Endothelial cell of umbilical vein (primary cell): ENCODE data around the gene EAF1. TPM values are rescaled to one million over a fixed set of nuclear protein-coding genes. Genes with fewer than 3 reads are reported as not detected.

Experiments
- BruUV-seq: library from RNA; stranded (reverse); fragments of 400-500 nt; replicated peaks from 2 replicates; lab custom pipeline; 2021; lab: Mats Ljungman, UMichigan
- CTCF ChIA-PET: fragments of 300-600, 350-600 bp; sonication (Branson Sonifier 250); formaldehyde crosslinking; loops from one replicate; lab custom pipeline; 2021; ENCODE audit warnings: antibody characterized with exemption, inconsistent platforms; lab: Charles Lee
- POLR2A ChIA-PET: fragments of 300-600, 350-600 bp; sonication (Branson Sonifier 250); formaldehyde crosslinking; loops from one replicate; lab custom pipeline; 2021; ENCODE audit warnings: antibody characterized with exemption, inconsistent platforms; lab: Charles Lee
- DNase-seq: peaks from one replicate; pipeline ENCODE4 v3.0.0-alpha.2; 2011; ENCODE audit warnings: low read depth, low spot score
- FAIRE-seq: peaks from 2 replicates; lab custom pipeline; 2011; peaks lifted over from hg19 to GRCh38; lab: Jason Lieb, UNC
- H2AFZ ChIP-seq: 2 replicates; pipeline ENCODE4 v1.6.0; 2012; ENCODE audit warnings: low read depth, low read length, control low read depth, inconsistent platforms
- H3K27ac ChIP-seq: 2 replicates; pipeline ENCODE4 v1.5.1; 2011; ENCODE audit warnings: low read depth, mild to moderate bottlenecking, control low read depth, low read length, moderate library complexity; ENCODE audit not compliant: insufficient read depth
- H3K27me3 ChIP-seq, 2 experiments: 2 replicates each; pipeline versions ENCODE4 v1.6.0 to v1.6.1; 2011; ENCODE audit warnings: low read length in 2 of 2, mixed read lengths in 1 of 2; ENCODE audit not compliant: control insufficient read depth in 2 of 2, insufficient read depth in 2 of 2
- H3K36me3 ChIP-seq, 2 experiments: 2 replicates in 1 of 2; 3 replicates in 1 of 2; pipeline ENCODE4 v1.5.1; 2011; ENCODE audit warnings: low read length in 2 of 2, mild to moderate bottlenecking in 1 of 2, moderate library complexity in 1 of 2; ENCODE audit not compliant: control insufficient read depth in 2 of 2, insufficient read depth in 2 of 2; ENCODE audit errors: extremely low read depth in 1 of 2
- H3K4me1 ChIP-seq: 3 replicates; pipeline ENCODE4 v1.5.1; 2011; ENCODE audit warnings: mild to moderate bottlenecking, low read length; ENCODE audit not compliant: control insufficient read depth, insufficient read depth; ENCODE audit errors: extremely low read depth
- H3K4me2 ChIP-seq: 2 replicates; pipeline ENCODE4 v1.6.1; 2011; ENCODE audit warnings: low read length, control low read depth, mixed read lengths; ENCODE audit not compliant: insufficient read depth
- H3K4me3 ChIP-seq, 3 experiments: fragments of 200-600 bp in 1 of 3; sonication (generic), shearing (Covaris generic) in 1 of 3; replicated peaks in 1 of 3; 2 replicates each; pipeline ENCODE4 v1.5.1; 2011 to 2016; ENCODE audit warnings: control low read depth in 3 of 3, low read length in 3 of 3, mild to moderate bottlenecking in 2 of 3, inconsistent platforms in 1 of 3, low read depth in 1 of 3, moderate library complexity in 1 of 3; ENCODE audit not compliant: insufficient read depth in 1 of 3
- H3K79me2 ChIP-seq: 2 replicates; pipeline ENCODE4 v1.6.0; 2012; ENCODE audit warnings: low read length, inconsistent platforms; ENCODE audit not compliant: control insufficient read depth, insufficient read depth
- H3K9ac ChIP-seq: replicated peaks from 2 replicates; pipeline ENCODE3; 2011; ENCODE audit warnings: low read length, control low read depth; ENCODE audit not compliant: insufficient read depth; ENCODE audit errors: extremely low read depth
- H3K9me1 ChIP-seq: replicated peaks from 3 replicates; pipeline ENCODE4 v1.6.0; 2011; ENCODE audit warnings: mild to moderate bottlenecking, low read length; ENCODE audit not compliant: control insufficient read depth, insufficient read depth; ENCODE audit errors: extremely low read depth
- H3K9me3 ChIP-seq: replicated peaks from 2 replicates; pipeline ENCODE4 v1.5.1; 2012; ENCODE audit warnings: low read length, inconsistent platforms; ENCODE audit not compliant: control insufficient read depth, insufficient read depth
- H4K20me1 ChIP-seq: replicated peaks from 2 replicates; pipeline ENCODE3; 2011; ENCODE audit warnings: mild to moderate bottlenecking, low read length; ENCODE audit not compliant: control insufficient read depth, insufficient read depth; ENCODE audit errors: extremely low read depth
- EZH2 ChIP-seq: IDR thresholded peaks from 2 replicates; pipeline ENCODE4 v1.6.1; 2012; ENCODE audit warnings: borderline replicate concordance, low read depth, mild to moderate bottlenecking, moderate library complexity, low read length, inconsistent platforms; ENCODE audit not compliant: severe bottlenecking
- FOS ChIP-seq: IDR thresholded peaks from 2 replicates; pipeline ENCODE4 v1.6.1; 2011; ENCODE audit warnings: mild to moderate bottlenecking, low read length, moderate library complexity, borderline replicate concordance; ENCODE audit not compliant: insufficient read depth
- GATA2 ChIP-seq: IDR thresholded peaks from 2 replicates; pipeline ENCODE4 v1.7.0; 2011; ENCODE audit warnings: low read depth, mild to moderate bottlenecking, moderate library complexity, mixed read lengths, low read length; ENCODE audit not compliant: insufficient read length, insufficient read depth
- JUN ChIP-seq: IDR thresholded peaks from 2 replicates; pipeline ENCODE4 v1.6.1; 2011; ENCODE audit warnings: borderline replicate concordance, low read depth; ENCODE audit not compliant: insufficient read length, insufficient read depth
- MYC ChIP-seq: IDR thresholded peaks from one replicate; pipeline ENCODE4 v1.6.1; 2011; ENCODE audit warnings: mild to moderate bottlenecking, low read depth, low read length
- POLR2A ChIP-seq: IDR thresholded peaks from 2 replicates; pipeline ENCODE4 v1.6.1; 2012; ENCODE audit warnings: low read depth, mild to moderate bottlenecking, control low read depth, low read length
- POLR2AphosphoS5 ChIP-seq: IDR thresholded peaks from 2 replicates; pipeline ENCODE4 v1.6.1; 2012; ENCODE audit warnings: low read depth, mild to moderate bottlenecking, control low read depth, low read length, moderate library complexity; ENCODE audit not compliant: insufficient read depth
- dilution Hi-C: fragments of 300-500 bp; cut with MboI; formaldehyde crosslinking; loops from one replicate; pipeline ENCODE4 v1.15.0; 2019; ENCODE audit warnings: low sequenced_read_pairs; ENCODE audit not compliant: extremely low pct_ligation_motif_present
- intact Hi-C: fragments of 100-400 bp; cut with micrococcal nuclease; formaldehyde crosslinking; loops from one replicate; pipeline ENCODE4 v1.10.0; 2022
- polyA plus RNA-seq, 4 experiments: library from polyadenylated mRNA; depleted of rRNA in 3 of 4; stranded (reverse) in 3 of 4; unstranded in 1 of 4; fragments of >200 nt; gene quantifications; 2 replicates each; pipeline versions ENCODE4 v1.2.1 to v1.2.3, GENCODE V29; 2011 to 2012; ENCODE audit warnings: missing spikeins in 1 of 4
- total RNA-seq: library from RNA; stranded (reverse); gene quantifications from 2 replicates; pipeline ENCODE4 v1.2.3, GENCODE V29; 2021
- TF ChIP-seq, protein P1 (sequence below): IDR thresholded peaks from 2 replicates; pipeline ENCODE4 v1.6.1; 2011; ENCODE audit not compliant: insufficient read depth, insufficient read length
- TF ChIP-seq, protein P2 (sequence below), 2 donors: IDR thresholded peaks; 1 replicate in 1 of 2; 2 replicates in 1 of 2; pipeline ENCODE4 v1.5.1; 2011; ENCODE audit warnings: low read length in 2 of 2, mild to moderate bottlenecking in 2 of 2, moderate library complexity in 2 of 2, control low read depth in 1 of 2, inconsistent platforms in 1 of 2, low read depth in 1 of 2; ENCODE audit not compliant: insufficient read depth in 1 of 2; ENCODE audit errors: extremely low read depth in 1 of 2

The EAF1 gene
- total and polyA plus RNA-seq, 2 donors (not counting 3 experiments of a cell fraction or from before 2014, with no cell fraction given) = 8.7 to 18.2 TPM

DNA sequence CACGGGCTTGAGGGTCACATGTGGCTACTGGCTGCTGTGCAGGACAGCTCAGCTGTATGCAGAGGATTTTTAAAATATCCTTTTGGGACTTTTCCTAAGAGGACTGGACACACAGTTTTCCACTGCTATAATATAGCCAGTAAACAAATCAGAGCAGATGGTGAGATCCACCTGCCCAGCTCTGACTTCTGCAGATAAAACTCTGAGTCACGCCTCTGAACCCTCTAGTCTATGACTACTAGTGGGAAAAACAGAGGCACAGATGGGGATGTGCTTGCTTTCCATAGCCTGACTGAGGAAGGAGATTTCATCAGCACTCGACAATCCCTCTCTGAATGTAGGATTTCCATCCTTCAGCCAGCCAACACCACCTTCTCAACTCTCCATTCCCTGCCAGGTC, 49.0 kb downstream of the EAF1 start:
- Histone ChIP-seq H3K9ac (no peak overlapping the region), H3K4me3 (no peak overlapping the region), H3K4me2 (no peak overlapping the region), H2AFZ (no peak overlapping the region), H3K27me3 (peaks cover 0 to 2% of the 10 kb centered on the region in 2 experiments), H3K36me3 (no peaks in the 10 kb centered on the region), H3K9me3 (no peaks in the 10 kb centered on the region), H4K20me1 (no peaks in the 10 kb centered on the region), H3K4me1 (no peaks in the 10 kb centered on the region), H3K79me2 (no peaks in the 10 kb centered on the region), H3K9me1 (no peaks in the 10 kb centered on the region), H3K27ac (no peak overlapping the region)
- ChIA-PET CTCF (no interaction called here), POLR2A (no interaction called here)
- intact Hi-C loops (no loop called here), dilution Hi-C loops (no loop called here)
- DNase-seq (no peak), FAIRE-seq (no peak)
- no TSS peak for BruUV-seq
- TF ChIP-seq EZH2 (no peak), FOS (no peak)

DNA sequence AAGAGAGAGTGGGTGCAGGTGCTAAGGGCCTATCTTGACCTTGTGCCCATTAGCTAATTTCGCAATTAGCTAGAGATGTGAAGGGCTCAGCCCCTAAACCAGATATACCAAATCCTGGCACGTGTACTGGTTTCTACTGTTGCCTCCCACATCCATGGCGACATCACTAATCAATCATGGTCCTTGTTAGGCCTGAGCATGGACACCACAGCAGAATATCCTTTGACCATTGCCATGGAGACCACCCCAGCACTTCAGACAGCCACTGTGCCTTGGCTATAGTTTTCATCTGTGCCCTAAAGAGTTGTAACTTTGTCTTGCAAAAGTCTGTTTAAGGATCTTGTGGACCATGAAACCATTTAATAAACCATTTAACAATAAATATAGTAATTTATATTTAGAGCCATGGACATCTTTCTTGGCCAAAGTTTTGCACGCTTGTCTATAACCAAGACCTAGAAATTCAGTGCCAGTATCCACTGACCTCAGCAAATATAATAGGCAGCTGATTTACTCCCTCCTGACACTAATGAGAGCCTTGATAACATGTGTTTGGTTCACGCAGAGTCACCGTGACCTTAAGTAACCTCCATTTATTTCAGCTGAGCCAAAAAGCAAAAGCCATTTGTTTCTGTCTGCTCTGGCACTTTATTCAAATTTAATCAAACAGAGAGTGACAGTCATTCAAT, 50.7 kb downstream of the EAF1 start:
- Histone ChIP-seq H3K9me1 (no peaks in the 10 kb centered on the region), H3K9me3 (no peaks in the 10 kb centered on the region), H3K4me3 (no peak overlapping the region), H3K36me3 (no peaks in the 10 kb centered on the region), H3K79me2 (no peaks in the 10 kb centered on the region), H4K20me1 (no peaks in the 10 kb centered on the region), H3K4me2 (no peak overlapping the region), H3K27ac (no peak overlapping the region), H3K27me3 (no peaks in the 10 kb centered on the region), H2AFZ (no peak overlapping the region), H3K9ac (no peak overlapping the region), H3K4me1 (no peaks in the 10 kb centered on the region)
- intact Hi-C loops = no loop called here
- DNase-seq (no peak), FAIRE-seq (no peak)
- no peak for TF ChIP-seq FOS
- TF ChIP-seq MYC = no peak
- TF ChIP-seq, protein P1, sequence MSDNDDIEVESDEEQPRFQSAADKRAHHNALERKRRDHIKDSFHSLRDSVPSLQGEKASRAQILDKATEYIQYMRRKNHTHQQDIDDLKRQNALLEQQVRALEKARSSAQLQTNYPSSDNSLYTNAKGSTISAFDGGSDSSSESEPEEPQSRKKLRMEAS = no peak
- TF ChIP-seq EZH2 = no peak
- TF ChIP-seq POLR2AphosphoS5 = no peak
- no peak for TF ChIP-seq POLR2A
- TF ChIP-seq, protein P2, sequence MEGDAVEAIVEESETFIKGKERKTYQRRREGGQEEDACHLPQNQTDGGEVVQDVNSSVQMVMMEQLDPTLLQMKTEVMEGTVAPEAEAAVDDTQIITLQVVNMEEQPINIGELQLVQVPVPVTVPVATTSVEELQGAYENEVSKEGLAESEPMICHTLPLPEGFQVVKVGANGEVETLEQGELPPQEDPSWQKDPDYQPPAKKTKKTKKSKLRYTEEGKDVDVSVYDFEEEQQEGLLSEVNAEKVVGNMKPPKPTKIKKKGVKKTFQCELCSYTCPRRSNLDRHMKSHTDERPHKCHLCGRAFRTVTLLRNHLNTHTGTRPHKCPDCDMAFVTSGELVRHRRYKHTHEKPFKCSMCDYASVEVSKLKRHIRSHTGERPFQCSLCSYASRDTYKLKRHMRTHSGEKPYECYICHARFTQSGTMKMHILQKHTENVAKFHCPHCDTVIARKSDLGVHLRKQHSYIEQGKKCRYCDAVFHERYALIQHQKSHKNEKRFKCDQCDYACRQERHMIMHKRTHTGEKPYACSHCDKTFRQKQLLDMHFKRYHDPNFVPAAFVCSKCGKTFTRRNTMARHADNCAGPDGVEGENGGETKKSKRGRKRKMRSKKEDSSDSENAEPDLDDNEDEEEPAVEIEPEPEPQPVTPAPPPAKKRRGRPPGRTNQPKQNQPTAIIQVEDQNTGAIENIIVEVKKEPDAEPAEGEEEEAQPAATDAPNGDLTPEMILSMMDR (IDR thresholded peaks at IDR 0.05; ENCODE audit: extremely low read depth in 1 of 2, insufficient read depth in 1 of 2, low read depth in 1 of 2, low read length in 2 of 2) = no peak
- no peak for TF ChIP-seq GATA2
- TF ChIP-seq JUN = no peak
- BruUV-seq = no TSS peak
- CTCF ChIA-PET = interaction anchor here (0.8 to 1.5 kb wide), 2 partner anchors 22 to 842 kb away, joined by 3 read pairs; no protein-coding TSS in a partner anchor
- POLR2A ChIA-PET = interaction anchor here (0.5 kb wide), 1 partner anchor 19 kb away, joined by 5 read pairs; no protein-coding TSS in a partner anchor
- dilution Hi-C loops = no loop called here
